22Rv1 (cell line): Measurements from ENCODE around the gene FOSL1.

Experiments
- H3K27ac ChIP-seq: fragments of 450-650 bp; 2 replicates; pipeline ENCODE4 v1.5.1; 2017
- CTCF ChIP-seq: fragments of 450-650 bp; IDR thresholded peaks from 2 replicates; pipeline ENCODE4 v1.5.1; 2017; ENCODE audit warnings: mild to moderate bottlenecking
- ZFX ChIP-seq: fragments of 450-650 bp; IDR thresholded peaks from 2 replicates; pipeline ENCODE4 v1.6.1; 2017; ENCODE audit warnings: antibody characterized with exemption, borderline replicate concordance

FOSL1 gene

GRCh38 chr11:65903068-65903481 is 2.9 kb upstream of the FOSL1 start:
- no peak overlapping the region for H3K27ac ChIP-seq
- no peak for TF ChIP-seq ZFX
- TF ChIP-seq CTCF, result no peak

- TF ChIP-seq ZFX (no peak), CTCF (no peak)
- no peak overlapping the region for H3K27ac ChIP-seq
These were observed 652 bp upstream of the FOSL1 start for GRCh38 chr11:65900899-65901180.

GRCh38 chr11:65899356-65900124 is 648 bp downstream of the FOSL1 start:
- TF ChIP-seq ZFX (no peak), CTCF (no peak)
- no peak overlapping the region for H3K27ac ChIP-seq

- TF ChIP-seq ZFX (no peak), CTCF (no peak)
- H3K27ac ChIP-seq, result no peak overlapping the region
These were observed 1.4 kb downstream of the FOSL1 start for GRCh38 chr11:65898656-65899355.

GRCh38 chr11:65897020-65897471 is 3.1 kb downstream of the FOSL1 start:
- H3K27ac ChIP-seq, result no peak overlapping the region
- TF ChIP-seq ZFX, result no peak
- TF ChIP-seq CTCF, result no peak

- TF ChIP-seq ZFX (no peak), CTCF (no peak)
- H3K27ac ChIP-seq, result no peak overlapping the region
These were observed 3.9 kb downstream of the FOSL1 start for GRCh38 chr11:65896034-65896999.
